Daoy (cell line): ENCODE data around the gene PILRA. TPM values are rescaled to one million over a fixed set of nuclear protein-coding genes. Genes with fewer than 3 reads are reported as not detected.
"Not testable (repeated sequence)": the region's sequence is repeated elsewhere in the genome, so short reads cannot be mapped to it uniquely, and the experiment has no call there.

Source experiments
- DNase-seq: peaks from one replicate; pipeline ENCODE4 v3.0.0-alpha.2; 2015; ENCODE audit warnings: low read depth
- total RNA-seq: library from RNA; depleted of rRNA; stranded (reverse); fragments of >200 nt; shearing (Covaris generic); gene quantifications from 2 replicates; pipeline ENCODE4 v1.2.3, GENCODE V29; 2014; rRNA removed

The PILRA gene
- total RNA-seq: 0.69 TPM in 1 of 2 replicates, not detected in the other

- no peak for DNase-seq
Measured at GRCh38 chr7:100373261-100373831, at the start of gene PILRA. TSS of gene PILRA (plus strand) at chr7:100373487. CDS start at chr7:100373657, 170 bp downstream.

- DNase-seq: not testable (repeated sequence)
Measured at GRCh38 chr7:100324194-100324593, 49.1 kb upstream of the PILRA start.

GRCh38 chr7:100325671-100326070 lies 47.6 kb upstream of the PILRA start:
- DNase-seq: not testable (repeated sequence)

GRCh38 chr7:100326914-100327313 lies 46.4 kb upstream of the PILRA start:
- not testable (repeated sequence) for DNase-seq

- DNase-seq: peak; percentile 98
Measured at GRCh38 chr7:100335566-100336466, 37.5 kb upstream of the PILRA start.

GRCh38 chr7:100338083-100338696 lies 35.1 kb upstream of the PILRA start:
- DNase-seq: peak; percentile 89

- not testable (repeated sequence) for DNase-seq
Measured at GRCh38 chr7:100341286-100341685, 32.0 kb upstream of the PILRA start.

GRCh38 chr7:100342765-100343164 lies 30.5 kb upstream of the PILRA start:
- DNase-seq: no peak

- DNase-seq: not testable (repeated sequence)
Measured at GRCh38 chr7:100344124-100344559, 29.1 kb upstream of the PILRA start.

GRCh38 chr7:100344560-100345287 lies 28.6 kb upstream of the PILRA start:
- peak; percentile 87 for DNase-seq

- peak; percentile 82 for DNase-seq
Measured at GRCh38 chr7:100345288-100345672, 28.0 kb upstream of the PILRA start.

GRCh38 chr7:100346921-100347320 lies 26.4 kb upstream of the PILRA start:
- no peak for DNase-seq

GRCh38 chr7:100348805-100349204 lies 24.5 kb upstream of the PILRA start:
- no peak for DNase-seq

GRCh38 chr7:100349757-100350156 lies 23.5 kb upstream of the PILRA start:
- DNase-seq: no peak

GRCh38 chr7:100351657-100352058 lies 21.6 kb upstream of the PILRA start:
- DNase-seq: no peak

- not testable (repeated sequence) for DNase-seq
Measured at GRCh38 chr7:100352230-100352781, 21.0 kb upstream of the PILRA start.

GRCh38 chr7:100352984-100353684 lies 20.2 kb upstream of the PILRA start:
- DNase-seq: no peak

- DNase-seq: no peak
Measured at GRCh38 chr7:100353685-100354330, 19.5 kb upstream of the PILRA start.

- DNase-seq: no peak
Measured at GRCh38 chr7:100356416-100357068, 16.7 kb upstream of the PILRA start.

GRCh38 chr7:100357131-100357561 lies 16.1 kb upstream of the PILRA start:
- no peak for DNase-seq
